ENCODE data around the gene MIF.
"Not testable (repeated sequence)": the region's sequence is repeated elsewhere in the genome, so short reads cannot be mapped to it uniquely, and the experiment has no call there.

MIF gene

DNA sequence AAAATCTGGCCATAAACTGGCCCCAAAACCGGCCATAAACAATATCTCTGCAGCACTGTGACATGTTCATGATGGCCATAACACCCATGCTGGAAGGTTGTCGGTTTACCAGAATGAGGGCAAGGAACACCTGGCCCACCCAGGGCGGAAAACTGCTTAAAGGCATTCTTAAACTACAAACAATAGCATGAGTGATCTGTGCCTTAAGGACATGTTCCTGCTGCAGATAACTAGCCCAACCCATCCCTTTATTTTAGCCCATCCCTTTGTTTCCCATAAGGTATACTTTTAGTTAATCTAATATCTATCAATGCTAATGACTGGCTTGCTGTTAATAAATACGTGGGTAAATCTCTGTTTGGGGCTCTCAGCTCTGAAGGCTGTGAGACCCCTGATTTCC lies 6.0 kb downstream of the MIF start:
- FAIRE-seq, result not testable (repeated sequence)

DNA sequence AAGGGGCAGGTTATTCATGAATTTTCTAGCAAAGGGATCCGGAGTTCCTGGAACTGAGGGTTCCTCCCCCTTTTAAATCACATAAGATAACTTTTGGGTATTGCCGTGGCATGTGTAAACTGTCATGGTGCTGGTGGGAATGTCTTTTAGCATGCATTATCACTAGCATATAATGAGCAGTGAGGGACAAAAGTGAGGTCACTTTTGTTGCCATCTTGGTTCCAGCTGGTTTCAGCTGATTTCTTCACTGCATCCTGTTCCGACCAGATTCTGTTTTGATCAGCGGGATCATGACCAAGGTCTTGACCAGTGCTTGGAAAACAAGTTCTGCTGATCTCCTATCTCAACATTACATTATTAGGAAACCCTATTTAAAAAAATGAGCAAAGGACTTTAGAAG lies 7.4 kb downstream of the MIF start:
- FAIRE-seq, result no peak
- DNase-seq (ENCODE audit: low spot score), result no peak

More for the DNA sequence above, 6.0 kb downstream of the MIF start:
- DNase-seq (ENCODE audit: low spot score), result not testable (repeated sequence)

DNA sequence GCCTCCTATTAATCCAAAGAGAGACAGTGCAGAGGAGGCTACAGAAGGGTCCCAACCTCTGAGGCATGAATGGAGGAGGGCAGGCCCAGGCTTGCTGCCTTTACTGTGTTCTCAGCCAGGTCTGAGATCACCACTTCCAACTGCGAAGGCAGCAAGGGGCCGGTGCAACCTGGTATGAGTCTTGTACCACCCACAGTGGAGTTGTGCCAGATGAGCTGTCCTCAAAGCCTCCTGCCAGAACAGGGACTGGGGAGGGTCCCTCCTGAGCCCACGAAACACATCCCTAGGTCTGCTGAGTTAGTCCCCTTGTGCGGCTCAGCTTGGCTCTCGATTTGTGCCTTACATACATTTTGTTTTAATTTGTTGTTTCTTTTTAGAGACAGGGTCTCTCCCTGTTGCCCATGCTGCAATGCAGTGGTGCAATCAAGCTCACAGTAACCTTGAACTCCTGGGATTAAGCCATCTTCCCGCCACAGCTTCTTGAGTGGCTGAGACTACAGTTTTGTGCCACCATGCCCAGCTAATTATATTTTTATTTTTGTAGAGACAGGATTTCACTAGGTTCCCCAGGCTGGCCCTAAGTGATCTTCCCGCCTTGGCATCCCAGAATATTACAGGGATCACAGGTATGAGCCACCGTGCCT lies 9.3 kb downstream of the MIF start:
- no peak for DNase-seq (ENCODE audit: low spot score)
- FAIRE-seq, result no peak

DNA sequence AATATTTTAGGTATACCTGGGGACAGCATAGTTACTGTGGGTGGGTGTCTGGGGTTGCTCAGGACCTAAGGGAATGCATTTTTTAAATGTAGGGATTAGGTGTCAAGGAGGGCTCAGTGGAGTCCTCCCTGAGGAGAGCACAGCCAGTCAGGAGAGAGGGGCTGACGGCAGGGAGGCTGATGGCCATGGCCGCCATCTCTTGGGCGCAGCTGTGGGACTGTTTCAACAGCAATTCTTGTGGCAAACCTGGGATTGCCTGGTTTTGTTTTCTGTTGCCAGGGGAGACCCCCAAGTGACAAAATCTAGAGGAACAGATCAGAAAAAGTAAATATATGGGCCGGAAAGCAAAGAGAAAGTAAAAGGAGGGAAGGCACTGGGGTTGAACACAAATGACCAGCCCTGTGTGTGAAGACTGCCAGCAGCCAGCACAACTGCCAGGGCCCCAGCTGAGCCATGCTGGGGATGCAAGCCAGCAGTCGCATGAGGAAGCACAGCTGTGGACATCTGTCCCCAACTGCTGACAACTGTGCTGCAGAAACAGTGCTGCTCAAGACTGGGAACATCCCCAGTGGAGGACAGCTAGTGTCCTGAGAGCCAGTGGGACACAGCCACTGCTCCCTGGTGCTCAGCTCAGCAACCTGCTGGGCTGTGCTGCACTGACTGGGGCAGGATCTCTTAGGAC lies 10.5 kb downstream of the MIF start:
- DNase-seq (ENCODE audit: low spot score), result no peak
- FAIRE-seq, result no peak

DNA sequence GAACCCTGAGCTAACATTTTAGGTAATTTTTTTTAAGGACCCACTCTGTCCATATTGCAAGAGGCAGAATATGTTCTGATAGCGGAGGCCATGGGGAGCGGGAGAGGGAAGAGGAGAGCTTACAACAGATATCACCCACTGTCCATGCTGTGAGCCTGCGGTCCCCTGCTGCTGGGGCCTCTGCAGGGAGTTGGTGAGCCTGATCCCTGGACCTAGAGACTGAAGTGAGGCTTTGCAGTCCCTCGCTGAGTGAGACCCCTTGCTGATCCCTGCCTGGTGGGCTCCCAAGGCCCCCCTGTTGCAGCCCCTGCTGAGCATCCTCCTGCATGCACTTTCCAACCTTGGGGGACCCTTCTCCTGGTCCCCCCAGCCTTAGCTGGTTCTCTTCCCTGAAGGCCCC lies 12.5 kb downstream of the MIF start:
- no peak for FAIRE-seq
- DNase-seq (ENCODE audit: low spot score), result no peak

DNA sequence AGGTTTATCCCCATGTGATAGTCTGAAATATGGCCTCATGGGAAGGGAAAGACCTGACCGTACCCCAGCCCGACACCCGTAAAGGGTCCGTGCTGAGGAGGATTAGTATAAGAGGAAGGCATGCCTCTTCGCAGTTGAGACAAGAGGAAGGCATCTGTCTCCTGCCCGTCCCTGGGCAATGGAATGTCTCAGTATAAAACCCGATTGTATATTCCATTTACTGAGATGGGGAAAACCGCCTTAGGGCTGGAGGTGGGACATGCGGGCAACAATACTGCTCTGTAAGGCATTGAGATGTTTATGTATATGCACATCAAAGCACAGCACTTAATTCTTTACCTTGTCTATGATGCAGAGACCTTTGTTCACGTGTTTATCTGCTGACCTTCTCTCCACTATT lies 13.2 kb downstream of the MIF start:
- not testable (repeated sequence) for DNase-seq (ENCODE audit: low spot score); FAIRE-seq

DNA sequence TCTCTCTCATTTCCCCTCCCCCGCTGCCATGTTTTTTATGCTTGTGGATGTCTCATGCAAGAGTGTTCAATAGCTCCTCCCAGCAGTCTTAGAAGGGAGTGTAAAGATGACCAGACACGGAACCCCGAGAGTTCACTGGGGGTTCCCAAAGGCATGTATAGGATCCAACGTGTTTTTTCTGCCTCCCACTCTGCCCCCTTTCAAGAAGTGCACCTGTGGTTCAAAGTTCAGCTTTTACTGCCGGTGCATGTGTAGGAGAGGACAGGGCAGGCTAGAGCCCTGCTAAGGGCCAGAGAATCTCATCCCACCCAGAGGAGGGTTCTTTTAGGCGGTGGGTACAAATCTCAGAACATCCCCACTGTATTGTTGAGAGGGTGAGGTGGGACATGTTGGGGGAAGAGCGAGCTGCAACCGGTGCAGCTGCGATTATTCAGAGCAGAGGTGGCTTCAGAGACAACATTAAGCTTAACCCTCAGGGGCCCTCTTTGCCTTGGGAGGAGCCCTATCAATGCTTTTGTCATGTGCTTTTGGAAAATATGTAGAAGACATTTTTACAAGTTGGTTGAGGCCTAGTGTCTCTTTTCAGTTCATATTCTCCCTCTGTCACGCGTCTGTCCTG lies 14.5 kb downstream of the MIF start:
- DNase-seq (ENCODE audit: low spot score) (no peak), FAIRE-seq (no peak)

DNA sequence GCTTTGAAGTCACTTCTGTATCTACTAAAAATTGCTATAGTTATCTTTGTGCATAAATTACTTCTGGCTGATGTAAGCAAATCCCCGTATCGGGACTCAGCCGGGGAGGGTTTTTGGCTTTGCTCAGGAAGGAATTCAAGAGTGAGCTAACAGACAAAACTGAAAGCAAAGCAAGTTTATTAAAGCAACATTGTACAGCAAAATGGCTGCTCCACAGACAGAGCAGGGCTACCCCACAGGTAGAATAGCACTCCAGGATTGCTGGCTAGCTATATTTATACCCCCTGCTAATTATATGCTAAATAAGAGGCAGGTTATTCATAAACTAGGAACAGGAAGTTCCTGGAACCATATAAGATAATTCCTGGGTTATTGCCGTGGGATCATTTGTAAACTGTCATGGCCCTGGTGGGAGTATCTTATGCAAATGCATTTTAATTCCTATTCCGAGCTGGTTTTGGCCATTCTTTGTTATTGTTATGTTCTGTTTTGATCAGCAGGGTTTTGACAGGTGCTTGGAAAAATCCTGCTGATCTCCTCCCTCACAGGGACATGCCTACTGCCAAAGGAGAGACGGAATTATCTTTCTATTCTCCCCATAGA lies 15.2 kb downstream of the MIF start:
- FAIRE-seq, result no peak
- no peak for DNase-seq (ENCODE audit: low spot score)

DNA sequence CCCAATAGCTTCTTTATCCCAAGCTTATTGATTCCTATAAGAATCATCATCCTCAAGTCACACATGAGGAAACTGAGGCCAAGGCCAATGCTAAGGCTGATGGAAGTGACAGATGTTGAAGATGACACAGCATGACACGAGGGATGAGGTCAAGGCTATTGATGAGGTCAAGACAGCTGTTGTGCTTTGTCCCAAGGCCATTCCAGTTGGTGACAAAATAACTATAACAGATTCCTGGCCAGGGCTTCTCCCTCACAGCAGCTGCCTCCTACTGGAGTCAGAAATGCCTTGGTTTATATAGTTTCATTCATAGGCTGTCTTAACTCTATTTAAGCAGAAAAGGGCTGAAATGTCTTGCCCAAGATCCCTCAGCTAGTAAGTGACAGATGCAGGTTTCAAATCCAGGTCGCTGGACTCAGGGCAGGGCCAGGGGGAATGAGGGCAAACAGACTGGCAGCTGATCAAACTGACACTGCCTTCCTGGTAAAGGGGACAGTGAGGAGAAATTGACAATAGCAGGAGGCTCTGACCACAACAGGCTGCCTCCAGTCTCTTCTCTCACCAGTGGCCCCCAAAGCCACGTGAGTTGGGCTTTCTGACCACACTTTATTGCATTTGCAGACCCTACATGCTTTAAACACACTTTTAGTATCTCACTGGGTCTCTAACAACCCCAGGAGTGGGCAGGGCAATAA lies 16.5 kb downstream of the MIF start:
- no peak for DNase-seq (ENCODE audit: low spot score)
- no peak for FAIRE-seq

DNA sequence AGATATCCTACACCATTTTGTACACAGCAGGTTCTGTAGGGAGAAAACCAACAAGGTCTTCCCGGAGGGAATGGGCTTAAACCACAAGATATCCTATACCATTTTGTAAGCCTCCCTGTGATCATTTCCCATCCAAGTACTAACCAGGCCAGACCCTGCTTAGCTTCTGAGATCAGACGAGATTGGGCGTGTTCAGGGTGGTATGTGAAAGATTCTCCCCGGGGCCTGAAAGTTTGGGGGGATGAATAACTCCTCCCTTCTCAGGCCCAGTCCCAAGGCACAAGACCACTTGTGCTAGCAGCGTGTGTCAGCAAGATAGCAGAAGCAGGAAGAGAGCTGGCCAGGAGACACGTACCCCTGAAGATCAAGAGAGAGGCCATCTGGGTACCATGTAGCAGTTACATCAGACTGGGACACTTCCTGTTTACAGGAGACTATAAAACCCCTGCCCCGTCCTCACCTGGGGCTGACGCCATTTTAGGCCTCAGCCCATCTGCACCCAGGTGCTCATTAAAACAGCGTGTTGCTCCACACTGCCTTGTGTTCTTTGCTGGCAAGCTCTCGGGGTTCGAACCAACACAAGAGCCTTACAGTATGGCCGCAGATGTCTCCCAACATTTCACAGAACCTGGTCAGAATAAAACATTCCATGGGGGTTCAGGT lies 17.3 kb downstream of the MIF start:
- DNase-seq (ENCODE audit: low spot score), result no peak
- no peak for FAIRE-seq

DNA sequence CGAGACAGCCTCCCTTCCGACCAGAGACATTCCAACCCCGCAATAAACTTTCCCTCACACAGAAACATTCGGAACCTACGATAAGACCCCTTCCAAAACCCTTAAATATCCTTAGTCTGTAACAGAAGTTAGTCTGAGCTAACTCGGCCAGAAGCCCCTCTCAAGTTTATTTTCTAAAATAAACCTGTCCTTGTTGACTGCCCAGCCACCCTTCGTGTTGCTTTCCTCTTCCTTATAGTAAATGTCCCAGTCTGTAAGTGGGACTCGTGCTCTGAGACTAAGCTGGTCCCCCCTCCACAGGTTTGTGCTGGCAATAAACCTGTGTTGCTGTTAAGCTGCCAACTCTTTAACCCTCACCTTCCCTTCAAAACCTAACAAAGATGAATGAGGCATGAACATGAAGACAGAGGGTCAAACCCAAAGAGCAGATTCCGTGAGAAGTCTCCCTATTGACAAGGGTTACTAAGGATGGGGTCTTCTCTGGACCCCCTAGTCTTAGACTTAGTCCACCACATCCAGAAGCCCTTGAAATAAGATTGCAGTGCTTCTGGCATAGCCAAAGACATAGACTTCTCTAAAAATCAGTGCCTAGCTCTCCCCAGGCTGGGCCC lies 18.2 kb downstream of the MIF start:
- FAIRE-seq, result no peak
- DNase-seq (ENCODE audit: low spot score), result no peak

DNA sequence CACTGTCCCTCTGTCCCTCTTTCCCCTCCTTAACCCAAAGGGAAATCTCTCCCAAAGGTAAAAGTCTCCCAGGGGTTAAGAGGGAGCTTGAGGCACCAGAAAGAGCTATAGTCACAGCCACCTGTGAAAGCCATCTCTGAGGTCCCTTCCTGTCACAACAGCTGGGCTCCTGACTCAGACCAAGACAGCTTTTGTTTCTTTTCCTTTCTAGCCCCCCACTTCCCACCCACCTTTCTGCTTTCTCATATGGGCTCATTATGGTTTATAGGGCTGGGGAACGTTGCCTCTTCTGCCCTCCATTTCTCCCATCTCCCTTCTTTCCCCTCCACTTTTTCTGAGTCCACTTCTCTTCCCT lies 19.1 kb downstream of the MIF start:
- no peak for DNase-seq (ENCODE audit: low spot score)
- no peak for FAIRE-seq

DNA sequence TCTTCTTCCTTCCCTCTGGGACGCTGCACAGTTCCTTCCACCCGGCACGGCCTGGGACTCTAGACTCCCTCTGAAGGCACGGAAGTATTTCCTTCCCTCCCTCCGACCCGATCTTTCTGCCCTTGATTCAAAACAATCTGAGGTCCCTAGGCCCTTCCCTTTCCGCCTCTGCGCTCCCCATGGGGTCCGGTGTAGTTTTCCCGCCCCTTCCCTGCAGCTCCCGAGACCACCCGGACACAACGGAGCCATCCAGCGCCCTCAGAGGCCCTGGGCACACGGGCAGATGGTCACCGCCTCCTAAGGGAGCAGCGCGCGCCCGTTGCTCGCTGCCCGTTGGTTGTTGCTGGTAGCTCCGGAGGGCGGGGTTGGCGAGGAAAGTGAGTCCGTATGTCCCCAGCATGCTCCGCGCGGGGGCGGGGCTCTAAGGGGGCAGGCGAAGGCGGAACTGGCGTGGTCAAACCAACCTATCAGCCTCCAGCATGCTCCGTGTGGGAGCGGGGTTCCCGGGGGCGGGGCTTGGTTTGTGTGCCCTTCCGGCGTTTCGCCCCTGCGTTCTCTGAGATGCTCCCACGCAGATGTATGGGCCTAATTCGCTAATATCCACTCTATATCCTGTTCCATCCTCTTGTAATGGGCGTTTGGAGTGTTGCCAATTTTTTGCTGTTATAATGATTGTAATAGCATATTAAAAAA lies 19.6 kb downstream of the MIF start:
- DNase-seq (ENCODE audit: low spot score) (peak; percentile 92), FAIRE-seq (peak; percentile 86)

DNA sequence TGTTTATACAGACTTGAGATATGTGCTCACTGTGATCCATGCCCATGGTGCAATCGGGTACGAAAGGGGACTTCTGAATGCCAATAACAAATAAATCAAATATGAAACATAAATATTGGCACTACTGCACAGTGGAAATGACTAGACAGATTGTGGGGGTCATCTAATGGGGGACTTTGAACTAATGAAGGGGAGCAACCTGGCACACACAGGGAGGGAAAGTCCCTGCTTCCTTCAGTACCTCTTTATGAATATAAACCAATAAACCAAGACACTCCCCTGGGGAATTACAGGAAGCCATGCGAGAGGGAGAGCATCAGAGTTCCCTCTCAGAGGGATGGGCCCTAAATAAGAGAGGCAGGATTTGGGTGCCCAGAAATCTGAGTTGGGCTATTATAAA lies 21.1 kb downstream of the MIF start:
- FAIRE-seq, result no peak
- DNase-seq (ENCODE audit: low spot score), result no peak

DNA sequence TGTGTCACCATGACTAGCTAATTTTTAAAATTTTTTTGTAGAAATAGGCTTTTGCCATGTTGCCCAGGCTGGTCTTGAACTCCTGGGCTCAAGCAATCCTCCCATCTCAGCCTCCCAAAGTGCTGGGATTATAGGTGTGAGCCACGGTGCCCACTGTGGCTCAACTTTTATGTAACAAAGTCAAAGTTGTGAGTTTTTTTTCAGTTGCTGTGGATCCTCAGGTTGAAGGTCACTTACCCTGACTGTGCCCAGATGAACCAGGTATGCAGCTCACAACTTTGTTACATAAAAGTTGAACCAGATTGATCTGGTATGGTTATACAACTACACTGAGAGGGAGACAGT lies 26.1 kb downstream of the MIF start:
- DNase-seq (ENCODE audit: low spot score); FAIRE-seq: not testable (repeated sequence)

DNA sequence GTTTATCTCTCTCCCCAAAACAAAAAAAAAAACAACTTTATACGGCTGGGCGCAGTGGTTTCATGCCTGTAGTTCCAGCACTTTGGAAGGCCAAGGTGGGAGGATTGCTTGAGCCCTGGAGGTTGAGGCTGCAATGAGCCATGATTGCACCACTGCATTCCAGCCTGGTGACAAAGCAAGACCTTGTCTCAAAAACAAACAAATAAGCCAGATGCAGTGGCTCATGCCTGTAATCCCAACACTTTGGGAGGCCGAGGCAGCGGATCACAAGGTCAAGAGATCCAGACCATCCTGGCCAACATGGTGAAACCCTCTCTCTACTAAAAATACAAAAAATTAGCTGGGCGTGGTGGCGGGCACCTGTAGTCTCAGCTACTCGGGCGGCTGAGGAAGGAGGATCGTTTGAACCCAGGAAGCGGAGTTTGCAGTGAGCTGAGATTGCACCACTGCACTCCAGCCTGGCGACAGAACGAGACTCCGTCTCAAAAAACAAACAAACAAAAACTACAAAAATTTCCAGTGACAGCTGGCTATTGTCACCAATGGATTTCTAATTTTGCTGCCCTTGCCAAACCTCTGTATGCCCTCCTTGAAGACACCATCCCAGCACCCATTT lies 27.5 kb downstream of the MIF start:
- DNase-seq (ENCODE audit: low spot score); FAIRE-seq: not testable (repeated sequence)

DNA sequence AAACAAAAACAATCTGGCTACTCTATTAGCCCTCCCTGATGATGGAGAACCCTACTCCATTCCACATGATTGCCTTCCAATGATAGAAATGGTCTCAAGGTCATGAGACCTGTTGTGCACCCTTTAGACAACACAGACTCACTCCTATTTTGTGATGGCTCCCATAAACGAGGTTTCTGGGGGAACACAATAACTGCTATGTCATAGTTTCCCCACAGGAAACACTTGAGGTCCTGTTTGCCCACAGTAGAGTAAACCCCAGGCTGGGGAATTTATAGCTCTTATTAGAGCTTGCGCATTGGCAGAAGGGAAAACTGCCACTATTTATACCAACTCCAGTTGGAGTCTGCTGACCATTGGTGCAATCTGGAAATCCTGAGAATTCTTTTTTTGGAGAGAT lies 28.7 kb downstream of the MIF start:
- no peak for DNase-seq (ENCODE audit: low spot score)
- no peak for FAIRE-seq

DNA sequence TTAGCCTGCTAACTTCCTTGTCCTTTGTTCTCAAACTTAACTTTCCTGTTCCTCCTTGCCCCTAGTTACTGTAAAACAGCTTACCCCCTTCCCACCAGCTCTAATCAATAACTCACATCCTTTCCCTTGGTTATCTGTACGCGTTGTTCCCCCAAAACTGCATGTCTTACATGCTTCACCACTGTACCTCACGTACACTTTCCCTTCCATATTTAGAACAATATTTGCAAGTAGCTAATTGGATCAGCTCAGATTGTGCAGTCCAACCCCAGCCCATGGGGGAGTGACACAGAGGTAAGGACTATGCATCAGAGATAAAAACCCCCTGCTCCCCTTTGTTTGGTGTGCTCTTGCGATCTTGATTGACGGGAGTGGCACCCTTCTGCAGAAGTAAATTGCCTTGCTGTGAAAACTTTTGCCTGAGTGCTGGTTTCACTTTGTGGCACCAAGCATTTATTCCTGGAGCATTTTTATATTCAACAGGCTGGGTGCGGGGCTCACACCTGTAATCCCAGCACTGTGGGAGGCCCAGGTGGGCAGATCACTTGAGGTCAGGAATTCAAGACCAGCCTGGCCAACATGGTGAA lies 30.9 kb downstream of the MIF start:
- DNase-seq (ENCODE audit: low spot score), result no peak
- no peak for FAIRE-seq

DNA sequence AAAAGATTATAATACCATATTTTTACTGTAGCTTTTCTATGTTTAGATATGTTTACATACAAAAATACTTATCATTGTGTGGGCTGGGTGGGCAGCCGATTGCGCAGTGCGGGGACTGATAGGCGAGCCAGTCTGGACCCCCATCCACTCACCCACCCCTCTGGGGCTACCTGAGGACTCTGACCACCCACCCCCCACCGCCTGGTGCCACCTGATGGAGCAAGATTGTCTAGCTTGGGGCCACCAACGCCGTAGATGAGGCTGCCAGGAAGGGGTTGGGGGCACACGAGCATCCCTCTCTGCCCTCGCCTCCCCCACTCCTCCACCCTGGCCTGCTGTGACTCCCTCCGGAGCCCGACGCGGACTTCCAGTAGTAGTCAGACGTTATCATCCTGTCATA lies 32.4 kb downstream of the MIF start:
- FAIRE-seq (no peak), DNase-seq (ENCODE audit: low spot score) (no peak)
